ENCODE measurements around the gene GRHL3.

The GRHL3 gene

GRCh38 chr1:24374891-24375786 is 56.0 kb downstream of the GRHL3 start:
- no peak for DNase-seq (ENCODE audit: low spot score)

- DNase-seq (ENCODE audit: low spot score) = no peak
Observed at GRCh38 chr1:24379733-24380315, 60.7 kb downstream of the GRHL3 start.

DNA sequence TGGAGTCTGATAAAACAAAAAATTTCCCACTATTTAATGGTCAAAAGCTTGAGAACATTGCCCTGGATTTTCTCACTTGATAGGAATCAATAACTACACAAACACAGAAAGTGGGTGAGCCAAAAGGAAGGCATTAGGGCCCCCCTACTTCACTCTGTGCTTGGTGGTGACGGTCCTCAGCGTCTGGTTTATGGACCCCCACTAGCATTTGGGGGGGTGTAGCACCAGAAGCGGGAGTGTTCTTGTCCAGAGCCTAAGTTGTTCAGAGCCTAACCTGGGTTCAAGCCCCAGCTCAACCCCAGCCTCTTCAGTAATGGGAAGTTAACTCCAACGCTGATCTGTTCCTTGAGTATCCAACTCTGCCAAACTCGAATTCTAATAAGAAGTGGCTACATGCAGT is 61.4 kb downstream of the GRHL3 start:
- no peak for DNase-seq (ENCODE audit: low spot score)

- DNase-seq (ENCODE audit: low spot score) = no peak
Observed at GRCh38 chr1:24381256-24381655, 62.1 kb downstream of the GRHL3 start.

DNA sequence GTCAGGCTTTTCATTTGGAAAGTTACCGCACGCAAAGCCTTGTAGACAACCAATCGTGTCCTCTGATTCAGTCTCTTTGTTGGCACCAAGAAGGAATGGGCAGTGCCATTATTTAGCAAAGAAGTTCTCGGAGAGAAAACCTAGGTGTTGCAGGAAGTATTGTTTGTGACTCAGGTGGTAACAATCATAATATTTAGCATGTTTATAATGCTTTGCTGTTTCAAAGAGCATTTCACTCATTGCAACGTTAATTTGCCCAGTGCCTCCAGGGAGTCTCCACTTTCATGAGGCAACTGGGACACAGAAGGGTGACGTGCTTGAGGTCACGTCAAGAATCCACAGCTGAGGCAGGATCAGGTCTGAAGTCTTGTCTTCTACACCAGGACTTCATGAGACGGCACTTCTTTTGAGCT is 63.0 kb downstream of the GRHL3 start:
- no peak for DNase-seq (ENCODE audit: low spot score)

GRCh38 chr1:24383381-24383940 is 64.3 kb downstream of the GRHL3 start:
- no peak for DNase-seq (ENCODE audit: low spot score)

DNA sequence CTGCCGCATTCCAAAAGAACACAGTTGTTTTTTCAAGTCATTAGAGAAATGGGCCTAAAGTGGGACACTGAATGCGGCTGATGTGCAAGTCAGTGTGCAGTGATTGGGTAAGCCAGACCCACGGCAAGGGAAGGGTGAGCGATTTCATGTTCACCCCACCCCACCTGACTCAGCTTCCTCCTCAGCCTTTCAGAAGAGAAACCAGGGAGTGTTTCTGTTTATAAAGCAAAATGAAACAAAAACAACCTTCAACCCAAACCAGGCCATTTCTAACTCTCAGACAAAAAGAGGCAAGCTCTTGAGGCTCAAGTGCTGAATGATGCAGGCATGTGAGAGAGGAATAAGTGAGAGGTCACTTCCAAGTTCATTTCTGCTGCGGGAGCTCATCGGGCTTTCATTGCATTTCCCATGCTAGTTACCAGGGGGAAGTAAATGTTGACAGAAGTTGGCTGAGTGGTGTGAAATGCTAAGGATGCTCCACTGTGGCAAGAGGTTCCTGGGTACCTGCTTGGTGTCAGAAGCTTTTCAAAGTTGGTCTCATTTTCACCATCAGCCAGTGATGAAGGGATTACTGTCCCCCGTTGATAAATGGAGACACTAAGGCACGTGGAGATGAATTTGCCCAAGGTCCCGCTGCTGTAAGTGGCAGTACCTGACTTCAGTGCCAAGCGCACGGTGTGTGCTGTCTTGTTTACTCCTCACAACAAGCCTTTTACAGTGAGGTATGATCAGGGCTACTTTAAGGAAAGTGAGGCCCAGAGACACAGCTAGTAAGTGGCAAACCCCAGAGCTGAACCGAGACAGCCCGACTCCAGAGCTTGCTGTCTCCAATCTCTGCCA is 65.3 kb downstream of the GRHL3 start:
- no peak for DNase-seq (ENCODE audit: low spot score)

- DNase-seq (ENCODE audit: low spot score) = no peak
Observed at GRCh38 chr1:24385160-24385940, 66.2 kb downstream of the GRHL3 start.

DNA sequence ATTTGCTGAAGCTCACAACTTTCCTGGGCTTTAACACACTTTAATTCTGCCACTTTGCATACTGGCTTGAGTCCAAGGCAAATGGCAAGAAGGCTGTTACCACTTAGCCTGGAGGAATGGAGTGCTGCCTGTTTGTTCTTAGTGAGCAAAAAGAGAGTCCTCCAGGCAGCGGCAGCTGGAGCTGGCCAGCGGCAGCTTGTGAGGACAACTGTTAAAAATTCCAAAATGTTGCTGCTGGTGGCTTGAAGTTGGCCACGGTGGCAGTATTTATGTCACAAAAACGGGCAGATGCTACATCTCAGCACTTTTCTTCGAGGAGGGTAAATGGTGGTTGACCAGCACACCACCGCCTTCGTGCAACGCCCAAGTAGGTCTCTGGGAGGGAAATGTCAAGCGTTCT is 67.1 kb downstream of the GRHL3 start:
- no peak for DNase-seq (ENCODE audit: low spot score)

- DNase-seq (ENCODE audit: low spot score) = no peak
Observed at GRCh38 chr1:24386931-24387330, 67.8 kb downstream of the GRHL3 start.

DNA sequence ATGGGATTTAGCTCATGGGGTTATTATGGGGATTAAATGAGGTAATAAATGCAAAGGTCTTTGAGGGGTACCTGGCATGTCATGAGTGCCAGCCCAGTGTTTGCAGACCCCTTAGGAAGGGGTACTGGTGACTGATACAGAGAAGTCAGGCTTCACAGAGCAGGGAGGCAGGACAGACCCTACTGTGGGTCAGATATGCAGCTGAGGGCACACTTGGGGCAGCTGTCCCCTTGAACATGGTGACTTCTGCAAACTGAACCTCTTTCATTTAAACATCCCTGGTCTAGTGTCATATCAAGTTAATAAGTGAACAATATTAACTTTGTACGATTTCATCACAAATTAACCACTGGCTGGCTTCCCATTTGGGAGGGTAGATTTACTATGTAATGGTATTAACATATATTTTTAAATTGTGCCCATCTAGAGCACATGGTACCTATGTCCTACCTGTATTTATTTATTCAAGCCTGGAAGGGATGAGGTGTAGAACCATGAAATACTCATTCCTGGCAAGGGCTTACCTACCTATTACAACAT is 68.5 kb downstream of the GRHL3 start:
- no peak for DNase-seq (ENCODE audit: low spot score)

- DNase-seq (ENCODE audit: low spot score) = no peak
Observed at GRCh38 chr1:24388331-24388885, 69.3 kb downstream of the GRHL3 start.

DNA sequence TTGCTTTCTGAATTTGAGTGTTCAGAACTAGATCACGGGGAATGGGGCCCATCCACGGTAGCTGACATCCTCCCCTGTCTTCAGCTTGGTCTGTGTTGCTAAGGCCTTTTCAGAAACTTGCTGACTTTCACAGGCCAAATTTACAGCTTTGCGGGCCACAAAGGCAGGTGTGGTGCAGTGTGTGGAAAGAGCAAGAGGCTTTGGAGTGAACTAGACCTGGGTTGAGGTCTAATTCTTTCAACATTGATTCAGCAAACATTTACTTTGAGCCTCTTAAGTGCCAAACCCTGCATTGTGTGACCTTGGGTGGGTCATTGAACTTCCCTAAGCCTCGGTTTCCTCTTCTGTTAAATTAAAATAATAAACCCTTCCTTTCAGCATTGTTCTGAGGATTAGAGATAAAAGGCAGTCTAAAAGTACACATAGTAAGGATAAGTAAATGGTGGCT is 70.1 kb downstream of the GRHL3 start:
- DNase-seq (ENCODE audit: low spot score) = no peak

DNA sequence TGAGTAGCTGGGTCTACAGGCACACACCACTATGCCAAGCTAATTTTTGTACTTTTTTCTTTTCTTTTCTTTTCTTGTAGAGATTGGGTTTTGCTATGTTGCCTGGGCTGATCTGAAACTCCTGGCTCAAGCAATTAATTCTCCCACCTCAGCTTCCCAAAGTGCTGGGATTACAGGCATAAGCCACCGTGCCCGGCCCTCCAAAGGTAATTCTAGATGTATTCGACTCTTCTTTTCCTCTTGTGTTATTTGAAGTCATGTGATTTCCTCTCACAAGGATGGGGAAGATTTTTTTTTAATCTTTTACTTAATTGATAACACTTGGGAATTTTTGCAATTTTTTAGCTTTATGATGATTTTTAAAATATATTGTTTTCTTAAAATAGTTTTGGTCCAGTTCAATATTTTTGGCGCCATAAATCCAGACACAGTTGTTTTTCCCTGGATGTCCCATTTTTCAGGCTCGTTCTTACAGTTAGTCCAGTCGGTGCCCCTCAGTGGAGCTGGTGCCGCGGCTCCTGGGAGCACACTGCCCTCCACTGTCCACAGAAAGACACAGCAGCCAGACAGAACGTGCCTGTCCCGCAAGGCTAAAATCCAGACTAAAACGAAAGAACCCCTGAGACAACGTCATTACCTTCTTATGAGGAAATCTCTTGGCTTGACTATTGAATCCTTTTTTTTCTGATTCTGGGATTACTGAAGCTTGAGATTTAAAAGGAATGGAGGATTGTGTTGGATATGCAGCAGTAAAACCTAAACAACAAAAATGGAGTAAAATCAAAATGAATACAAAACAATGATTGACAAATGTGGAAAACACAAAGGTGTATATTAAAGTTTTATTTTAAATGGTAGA is 72.0 kb downstream of the GRHL3 start:
- DNase-seq (ENCODE audit: low spot score) = peak; percentile 68

DNA sequence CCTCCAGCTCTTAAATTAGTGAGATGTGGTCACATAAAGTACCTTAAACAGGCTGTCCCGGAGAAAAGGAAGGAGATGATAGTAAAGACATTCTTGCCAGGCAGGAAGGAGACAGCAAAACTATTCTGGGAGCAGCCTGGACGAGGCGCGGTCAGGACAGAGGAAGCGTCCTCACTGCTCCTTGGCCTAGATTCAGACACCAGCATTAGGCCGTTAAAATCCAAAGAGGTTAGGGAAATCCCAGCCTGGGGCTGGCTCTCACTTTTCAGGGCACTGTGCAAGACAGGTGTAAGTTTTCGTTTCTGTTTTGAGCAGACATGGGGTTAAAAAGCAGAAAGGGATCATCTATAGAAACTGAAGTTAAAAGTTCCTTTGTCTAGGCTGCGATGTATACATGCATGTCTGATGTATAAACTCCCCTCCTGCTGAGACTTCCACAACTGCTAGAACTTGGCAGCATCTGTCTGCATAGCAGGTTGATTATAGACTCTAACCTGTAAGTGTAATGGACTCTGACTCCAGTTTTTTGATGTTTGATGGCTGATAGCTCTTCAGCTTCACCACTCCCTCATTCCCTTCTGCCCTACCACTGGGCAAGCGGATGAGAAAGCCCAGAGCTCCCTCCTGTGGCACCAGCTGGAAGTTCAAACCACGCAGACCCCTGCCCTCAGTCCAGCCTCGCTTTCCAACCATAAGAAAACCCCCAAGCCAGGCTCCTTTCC is 72.9 kb downstream of the GRHL3 start:
- peak; percentile 38 for DNase-seq (ENCODE audit: low spot score)

DNA sequence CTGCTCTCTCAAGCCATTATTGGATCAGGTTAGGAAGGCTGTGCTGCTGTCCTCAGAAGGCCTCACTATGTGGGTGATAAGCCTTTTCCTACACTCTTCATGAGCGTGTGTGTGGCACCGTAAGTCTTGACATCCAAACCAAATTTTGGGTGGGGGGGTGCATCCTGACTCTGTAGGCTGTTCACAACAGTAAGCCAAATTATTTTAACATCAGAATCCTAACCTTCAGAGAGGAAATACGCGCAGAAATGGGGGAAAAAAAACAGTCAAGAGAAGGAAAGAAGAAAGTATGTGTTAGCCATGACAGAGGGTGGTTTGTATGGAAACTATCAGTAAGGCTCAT is 73.4 kb downstream of the GRHL3 start:
- DNase-seq (ENCODE audit: low spot score) = no peak

DNA sequence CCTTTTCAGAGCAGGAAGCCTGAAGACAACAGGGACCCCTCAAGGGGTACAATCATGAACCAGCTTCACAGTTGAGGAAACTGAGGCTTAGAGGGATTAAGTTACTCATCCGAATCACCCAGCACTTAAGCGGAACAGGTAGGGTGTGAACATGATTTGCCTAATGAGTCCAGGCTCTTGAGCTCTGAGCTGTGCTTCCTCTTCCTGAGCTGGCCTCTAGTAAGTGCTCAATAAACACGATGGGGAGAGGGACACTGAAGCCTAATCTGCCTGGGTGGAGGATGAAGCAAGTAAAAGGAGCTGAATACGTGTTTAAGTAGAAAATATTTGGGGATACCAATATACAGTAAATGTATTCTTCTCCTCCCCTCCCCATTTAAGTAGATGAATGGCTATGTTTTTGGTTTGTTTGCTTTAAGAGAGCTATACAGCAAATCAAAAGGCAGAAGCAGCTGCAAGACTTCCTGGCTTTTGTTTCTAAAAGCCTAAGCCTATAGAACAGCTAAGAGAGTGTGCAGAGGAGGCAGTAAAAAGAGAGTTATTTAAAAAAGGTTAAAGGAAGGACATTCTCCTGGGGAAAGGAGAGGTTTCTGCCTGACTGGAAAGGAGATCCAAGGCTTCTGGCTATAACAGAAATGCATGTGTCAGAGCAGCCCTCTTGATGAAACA is 74.0 kb downstream of the GRHL3 start:
- DNase-seq (ENCODE audit: low spot score) = no peak

DNA sequence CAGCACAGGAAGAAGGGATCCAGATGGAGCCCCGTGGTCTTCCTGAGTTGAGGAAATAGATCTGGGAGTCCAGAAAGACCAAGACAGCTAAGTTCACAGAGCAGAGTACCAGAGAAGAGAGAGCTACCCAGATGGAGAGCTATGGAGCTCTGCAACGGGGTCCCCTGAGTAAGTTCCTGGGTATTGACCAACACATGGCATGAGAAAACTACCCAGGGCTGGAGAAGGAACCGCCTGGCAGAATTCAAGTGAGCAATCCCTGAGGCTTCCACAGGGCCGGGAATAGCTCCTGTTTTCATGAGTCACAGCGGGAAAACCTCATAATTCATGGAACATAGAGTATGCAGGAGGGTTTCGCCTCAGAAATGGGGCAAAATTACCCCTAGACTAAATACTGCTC is 74.7 kb downstream of the GRHL3 start:
- peak; percentile 60 for DNase-seq (ENCODE audit: low spot score)

- DNase-seq (ENCODE audit: low spot score) = no peak
Observed at GRCh38 chr1:24400065-24400464, 80.9 kb downstream of the GRHL3 start.

All from RKO (cell line).